GM10847 (cell line): ENCODE measurements around the gene REM2.

Source experiments
- POLR2A ChIP-seq: IDR thresholded peaks from 2 replicates; pipeline ENCODE4 v1.6.1; 2011; ENCODE audit not compliant: insufficient read length; ENCODE audit errors: extremely low read depth

REM2 gene

GRCh38 chr14:22845103-22845394 is 38.0 kb upstream of the REM2 start:
- TF ChIP-seq POLR2A, result no peak

GRCh38 chr14:22845821-22846625 is 37.0 kb upstream of the REM2 start:
- no peak for TF ChIP-seq POLR2A

GRCh38 chr14:22846811-22847307 is 36.2 kb upstream of the REM2 start:
- no peak for TF ChIP-seq POLR2A

GRCh38 chr14:22847661-22848341 is 35.2 kb upstream of the REM2 start:
- no peak for TF ChIP-seq POLR2A

GRCh38 chr14:22848351-22849164 is 34.5 kb upstream of the REM2 start:
- TF ChIP-seq POLR2A, result no peak

GRCh38 chr14:22849212-22849819 is 33.7 kb upstream of the REM2 start:
- TF ChIP-seq POLR2A, result no peak

- no peak for TF ChIP-seq POLR2A
Observed at GRCh38 chr14:22850944-22851764, 31.9 kb upstream of the REM2 start.

GRCh38 chr14:22852599-22852939 is 30.5 kb upstream of the REM2 start:
- no peak for TF ChIP-seq POLR2A

- TF ChIP-seq POLR2A, result no peak
Observed at GRCh38 chr14:22852940-22853767, 29.9 kb upstream of the REM2 start.

- TF ChIP-seq POLR2A, result no peak
Observed at GRCh38 chr14:22854963-22855724, 27.9 kb upstream of the REM2 start.

- no peak for TF ChIP-seq POLR2A
Observed at GRCh38 chr14:22856428-22856827, 26.6 kb upstream of the REM2 start.

- TF ChIP-seq POLR2A, result no peak
Observed at GRCh38 chr14:22861651-22862050, 21.4 kb upstream of the REM2 start.

GRCh38 chr14:22864979-22865378 is 18.0 kb upstream of the REM2 start:
- no peak for TF ChIP-seq POLR2A
